ENCODE data around the gene WNT5A.
"Not testable (repeated sequence)": the region's sequence is repeated elsewhere in the genome, so short reads cannot be mapped to it uniquely, and the experiment has no call there.

The WNT5A gene

DNA sequence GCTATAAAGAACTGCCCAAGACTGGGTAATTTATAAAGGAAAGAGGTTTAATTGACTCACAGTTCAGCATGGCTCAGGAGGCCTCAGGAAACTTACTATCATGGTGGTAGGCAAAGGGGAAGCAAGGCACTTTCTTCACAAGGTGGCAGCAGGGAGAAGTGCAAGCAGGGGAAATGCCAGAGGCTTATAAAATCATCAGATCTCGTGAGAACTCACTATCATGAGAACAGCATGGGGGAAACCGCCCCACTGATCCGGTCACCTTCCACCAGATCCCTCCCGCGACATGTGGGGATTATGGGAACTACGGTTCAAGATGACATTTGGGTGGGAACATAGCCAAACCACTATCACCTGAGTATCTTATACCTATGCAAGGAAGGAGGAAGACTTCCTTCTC is 18.0 kb upstream of the WNT5A start:
- DNase-seq, result not testable (repeated sequence)

- no peak for DNase-seq
These were observed 14.8 kb upstream of the WNT5A start for GRCh38 chr3:55501905-55502304.

GRCh38 chr3:55500555-55501330 is 13.6 kb upstream of the WNT5A start:
- DNase-seq, result no peak

DNA sequence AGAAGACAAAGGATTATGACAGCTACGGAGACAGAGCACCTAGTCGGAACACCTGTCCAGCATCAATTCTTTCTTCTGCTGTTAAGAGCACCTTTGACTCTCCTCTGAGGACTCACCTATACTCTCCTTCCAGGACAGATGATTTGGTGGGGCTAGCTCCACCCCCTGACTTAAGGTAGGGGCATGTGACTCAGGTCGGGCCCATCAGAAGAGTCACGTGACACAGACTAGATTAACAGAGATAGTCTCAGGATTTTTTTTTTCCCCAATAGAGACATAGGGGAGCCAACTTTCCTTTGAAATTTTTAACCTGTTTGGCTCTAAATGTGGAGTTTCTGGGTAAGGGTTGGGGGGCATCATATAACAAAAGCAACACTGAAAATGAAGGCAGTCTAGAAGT is 11.4 kb upstream of the WNT5A start:
- DNase-seq, result no peak

DNA sequence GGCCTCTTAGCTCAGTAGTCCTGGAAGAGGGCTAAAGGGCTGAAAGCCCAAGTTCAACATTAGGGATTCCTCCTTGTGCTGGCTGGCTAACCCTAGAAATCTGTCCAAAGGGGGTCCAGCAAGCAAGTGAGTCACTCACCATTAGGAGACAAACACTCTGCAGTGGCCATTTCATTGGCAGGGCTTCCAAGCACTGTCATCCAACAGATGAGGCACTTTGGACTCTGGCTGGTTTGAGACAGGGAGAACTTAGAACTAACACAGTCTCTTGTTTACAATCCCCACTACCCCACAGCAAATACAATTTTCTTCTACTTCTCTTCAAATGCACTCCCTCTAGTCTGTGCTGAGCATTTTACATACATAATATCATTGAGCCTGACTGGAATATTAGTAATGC is 10.1 kb upstream of the WNT5A start:
- no peak for DNase-seq

- DNase-seq, result no peak
These were observed 7.9 kb upstream of the WNT5A start for GRCh38 chr3:55494976-55495375.

GRCh38 chr3:55492976-55493375 is 5.9 kb upstream of the WNT5A start:
- no peak for DNase-seq

- no peak for DNase-seq
These were observed 4.2 kb upstream of the WNT5A start for GRCh38 chr3:55491296-55491816.

GRCh38 chr3:55490276-55490913 is 3.3 kb upstream of the WNT5A start:
- no peak for DNase-seq

- no peak for DNase-seq
These were observed 2.7 kb upstream of the WNT5A start for GRCh38 chr3:55489798-55490132.

DNA sequence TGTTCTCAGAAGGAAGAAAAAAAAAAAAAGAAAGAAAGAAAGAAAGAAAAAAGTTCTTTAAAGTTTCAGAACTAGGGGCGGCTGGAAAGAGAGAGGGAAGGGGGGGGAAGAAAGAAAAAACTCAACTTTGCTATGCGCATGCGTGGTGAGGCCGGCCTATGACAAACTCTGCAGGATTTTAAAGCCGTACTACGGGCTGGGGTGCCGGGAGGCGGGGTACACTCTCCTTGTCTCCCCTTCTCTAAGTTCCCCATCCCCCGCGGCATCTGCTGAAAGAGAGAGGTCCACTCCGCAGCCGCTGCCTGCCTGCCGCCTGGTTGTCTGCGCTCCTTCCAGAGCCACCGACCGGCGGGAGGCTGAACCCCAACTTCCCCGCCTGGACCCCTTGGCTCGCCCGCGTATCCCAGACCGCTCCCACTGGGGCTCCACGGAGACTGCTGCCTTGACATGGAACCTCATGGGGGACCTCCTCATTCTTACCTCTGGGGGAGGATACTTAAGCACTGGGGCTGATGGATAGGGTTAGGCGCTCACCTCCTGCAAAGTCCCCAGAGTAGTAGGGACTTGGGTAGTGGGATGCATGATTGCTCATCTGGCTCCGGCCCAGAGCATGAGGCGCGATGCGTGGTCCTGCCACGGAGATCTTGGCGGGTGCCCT is 1.4 kb upstream of the WNT5A start:
- DNase-seq, result no peak

DNA sequence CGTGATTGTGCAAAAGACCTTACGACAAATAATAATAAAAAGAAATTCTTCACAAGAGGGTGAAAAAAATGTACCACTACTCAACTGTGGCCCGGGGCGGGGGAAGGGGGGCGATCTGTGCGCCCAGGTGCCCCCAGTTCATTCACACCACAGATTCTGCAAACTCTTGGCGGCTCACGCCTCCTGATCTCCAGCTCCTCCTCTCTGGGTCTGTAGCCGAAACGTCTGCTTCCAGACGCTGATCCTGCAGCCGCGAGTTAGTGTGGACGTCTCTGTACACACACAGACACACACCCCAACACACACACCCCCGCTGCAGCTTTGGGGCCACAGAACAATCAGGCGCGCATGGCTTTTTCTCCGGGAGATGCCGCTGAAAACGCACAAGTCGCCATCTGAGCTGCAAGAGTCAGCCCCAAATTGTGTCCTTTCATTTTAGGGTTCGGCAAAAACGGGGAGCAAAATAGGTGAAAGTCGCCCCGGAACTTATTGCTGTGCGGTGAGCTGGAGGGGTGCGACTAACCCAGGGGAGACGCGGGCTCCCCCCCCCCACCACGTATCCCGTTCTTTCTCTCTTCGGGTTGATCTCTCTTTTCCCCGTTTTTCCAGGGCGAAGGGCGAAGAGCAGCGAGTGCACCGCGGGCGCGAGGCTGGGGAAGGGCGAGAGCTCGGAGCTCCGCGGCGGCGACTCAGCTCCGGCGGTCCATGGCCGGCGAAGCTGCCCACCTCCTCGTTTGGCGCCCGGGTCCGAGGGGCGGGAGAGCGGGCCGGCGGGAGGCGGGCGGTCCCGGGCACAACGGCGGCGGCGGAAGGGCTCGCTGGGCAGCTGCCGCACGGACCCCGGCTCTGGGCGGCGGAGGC is 505 bp upstream of the WNT5A start:
- DNase-seq, result no peak

GRCh38 chr3:55486101-55486856 is 827 bp downstream of the WNT5A start:
- DNase-seq, result no peak

- DNase-seq, result no peak
These were observed 2.0 kb downstream of the WNT5A start for GRCh38 chr3:55484801-55485791.

DNA sequence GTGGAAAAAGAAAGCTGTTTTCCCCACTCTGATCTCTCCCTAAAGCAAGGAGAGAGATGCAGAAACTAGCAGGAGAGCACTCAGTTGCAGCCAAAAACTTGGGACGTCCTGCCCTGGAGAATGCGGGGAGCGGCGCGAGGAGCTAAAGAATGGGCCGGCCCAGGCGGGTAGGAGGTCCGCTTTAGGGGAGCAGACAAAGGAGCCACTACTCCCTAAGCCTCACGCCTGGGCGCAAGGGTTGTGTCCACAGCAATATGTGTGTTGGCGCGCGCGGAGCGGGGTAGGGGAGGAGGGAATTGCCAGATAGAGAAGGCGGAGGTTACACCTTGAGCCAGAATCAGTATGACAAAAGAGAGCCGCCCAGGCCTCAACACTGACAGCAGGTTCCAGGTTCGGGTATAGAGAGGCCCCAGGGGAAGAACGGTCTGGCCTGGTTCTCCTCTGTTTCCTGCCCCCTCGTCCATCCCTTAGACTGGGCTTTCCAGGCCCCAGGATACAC is 2.9 kb downstream of the WNT5A start:
- no peak for DNase-seq

DNA sequence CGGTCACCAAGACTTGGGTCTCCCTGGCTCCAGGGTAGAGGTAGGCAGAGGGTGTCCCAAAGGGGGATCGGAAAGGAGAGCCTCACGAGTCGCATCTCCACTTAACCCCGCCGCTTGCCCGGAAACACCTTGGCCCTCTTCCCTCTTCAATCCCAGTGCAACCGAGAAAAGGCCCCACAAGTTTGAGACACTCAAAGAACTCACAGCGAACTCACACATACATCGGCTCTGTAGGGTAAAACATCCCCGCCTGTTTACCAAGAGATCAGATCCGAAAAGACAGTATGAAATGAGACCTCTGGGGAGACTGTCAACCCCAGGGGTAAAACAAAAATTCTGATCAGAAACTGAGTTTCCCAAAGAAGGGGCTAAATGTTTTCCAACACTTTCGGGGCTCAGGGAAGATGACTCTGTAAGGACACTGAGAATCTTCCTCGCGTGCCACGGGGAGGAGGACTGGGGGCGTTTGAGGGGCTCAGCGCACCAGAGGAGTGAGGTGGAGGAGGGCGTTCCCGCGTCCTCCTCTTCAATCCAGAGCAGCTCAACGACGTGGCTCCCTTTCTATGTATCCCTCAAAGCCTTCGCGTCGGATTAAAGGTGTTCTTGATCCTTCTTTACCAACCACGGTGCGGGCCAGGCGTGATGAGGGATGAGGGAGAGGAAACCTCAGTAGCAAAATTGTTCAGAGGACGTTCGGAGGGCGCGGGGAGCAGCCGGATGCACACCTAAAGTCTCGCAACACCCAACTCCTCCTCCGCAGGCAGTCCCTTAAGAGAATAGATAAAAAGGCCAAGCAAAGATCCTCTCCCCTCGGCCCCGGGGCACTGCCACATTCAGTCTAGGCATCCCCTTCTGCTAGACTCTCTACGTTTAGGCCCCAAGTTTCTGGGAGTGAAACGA is 3.7 kb downstream of the WNT5A start:
- no peak for DNase-seq

DNA sequence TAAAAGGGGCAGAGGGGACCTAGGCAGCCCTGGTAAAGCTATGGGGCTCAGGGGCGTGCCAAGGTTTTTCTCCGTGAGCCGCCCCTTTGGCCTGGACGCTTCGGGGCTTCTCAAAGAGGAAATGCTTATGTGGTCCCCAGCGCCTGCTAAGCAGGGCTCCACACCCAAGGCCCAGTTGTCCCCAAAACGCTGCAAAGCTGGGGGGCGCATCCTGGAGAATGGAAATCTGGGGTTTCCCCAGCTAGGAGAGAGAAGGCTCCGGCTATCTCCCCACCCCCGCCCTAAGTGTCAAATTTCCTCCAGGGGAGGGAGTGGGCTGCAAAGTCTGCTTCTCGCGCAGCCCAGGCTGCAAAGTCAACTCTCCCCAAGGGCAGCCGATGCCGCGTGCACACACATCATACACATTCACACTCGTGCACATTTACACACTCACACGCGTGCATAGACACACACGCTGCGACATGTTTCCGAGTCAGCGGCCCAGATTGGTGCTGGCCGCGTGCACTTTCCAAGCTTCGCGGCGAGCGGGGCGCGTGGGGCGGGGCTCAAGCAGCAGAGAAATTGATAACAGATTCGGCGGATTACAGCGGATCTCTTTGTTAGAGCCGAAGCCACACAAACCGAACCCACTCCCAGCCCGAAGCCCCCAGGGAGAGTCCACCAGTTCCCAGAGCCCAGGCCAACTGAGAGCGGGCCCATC is 4.5 kb downstream of the WNT5A start:
- DNase-seq, result no peak

GRCh38 chr3:55481744-55482495 is 5.2 kb downstream of the WNT5A start:
- no peak for DNase-seq
